HL-60/S4 (cell line): Measurements from ENCODE around the gene TRDN.

Experiments
- in situ Hi-C: fragments of 300-500 bp; cut with MboI; formaldehyde crosslinking; loops from 2 replicates; pipeline ENCODE4 v1.14.3; 2022; ENCODE audit warnings: low sequenced_read_pairs

Gene TRDN

DNA sequence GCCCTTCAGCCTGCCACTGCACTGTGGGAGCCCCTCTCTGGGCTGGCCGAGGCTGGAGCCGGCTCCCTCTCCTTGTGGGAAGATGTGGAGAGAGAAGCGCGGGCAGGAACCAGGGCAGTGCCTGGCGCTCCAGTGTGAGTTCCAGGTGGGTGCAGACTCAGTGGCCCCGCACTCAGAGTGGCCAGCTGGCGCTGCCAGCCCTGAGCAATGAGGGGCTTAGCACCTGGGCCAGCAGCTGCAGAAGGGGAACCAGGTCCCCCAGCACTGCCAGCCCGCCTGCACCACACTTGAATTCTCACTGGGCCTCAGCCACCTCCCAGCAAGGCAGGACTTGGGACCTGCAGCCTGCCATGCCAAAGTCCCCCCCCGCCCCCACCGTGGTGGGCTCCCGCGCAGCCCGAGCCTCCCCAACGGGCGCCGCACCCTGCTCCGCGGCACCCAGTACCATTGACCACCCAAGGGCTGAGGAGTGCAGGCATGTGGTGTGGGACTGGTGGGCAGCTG is 434.8 kb downstream of the TRDN start:
- in situ Hi-C loops: no loop called here

DNA sequence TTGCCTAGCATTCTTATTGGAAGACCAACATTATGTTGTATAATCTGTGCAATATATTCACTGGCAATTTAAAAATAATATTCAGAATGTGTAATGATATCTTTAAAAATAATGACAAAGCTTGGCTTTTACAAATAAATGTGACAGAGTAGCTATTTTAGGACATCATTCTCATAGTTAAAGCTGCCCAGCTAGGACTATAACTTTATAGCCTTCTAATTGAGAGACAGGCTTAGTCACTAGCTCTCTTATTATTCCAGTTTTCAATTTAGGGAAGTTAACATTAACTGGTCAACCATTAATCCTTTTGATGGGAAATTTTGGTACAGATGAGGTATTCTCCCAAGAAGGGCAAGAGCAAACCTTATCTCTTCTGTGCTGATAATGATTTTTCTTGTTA is 443.5 kb downstream of the TRDN start:
- in situ Hi-C loops: no loop called here

DNA sequence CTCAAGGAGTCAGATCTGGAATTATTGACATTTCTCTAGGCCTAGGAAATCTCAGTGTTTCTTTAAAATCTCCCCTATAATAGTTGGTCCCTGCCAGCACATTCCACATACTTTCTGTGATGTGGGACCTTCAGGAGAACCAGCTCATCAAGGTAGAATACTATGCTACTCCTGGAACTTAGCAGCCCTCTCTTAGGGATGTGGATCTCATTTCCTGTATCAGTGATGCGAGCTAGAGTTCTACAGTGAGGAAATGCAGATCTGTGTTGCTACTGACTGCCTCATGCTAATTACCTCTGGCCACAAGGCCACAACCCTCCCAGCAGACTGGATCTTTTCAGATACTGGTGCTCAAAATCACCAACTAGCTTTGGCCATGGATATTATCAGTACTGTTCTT is 446.9 kb downstream of the TRDN start:
- in situ Hi-C loops: no loop called here

DNA sequence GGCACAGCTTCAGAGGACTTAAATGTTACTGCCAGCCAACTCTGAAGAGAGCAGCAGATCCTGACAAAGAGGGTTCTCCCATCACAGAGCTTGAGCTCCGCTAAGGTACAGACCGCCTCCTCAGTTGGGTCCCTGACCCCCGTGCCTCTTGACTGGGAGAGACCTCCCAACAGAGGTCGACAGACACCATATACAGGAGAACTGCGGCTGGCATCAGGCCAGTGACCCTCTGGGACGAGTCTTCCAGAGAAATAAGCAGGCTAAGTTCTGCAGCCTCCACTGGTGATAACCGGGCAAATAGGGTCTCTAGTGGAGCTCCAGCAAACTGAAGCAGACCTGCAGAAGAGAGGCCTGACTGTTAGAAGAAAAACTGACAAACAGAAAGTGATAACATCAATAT is 453.8 kb downstream of the TRDN start:
- in situ Hi-C loops: no loop called here

DNA sequence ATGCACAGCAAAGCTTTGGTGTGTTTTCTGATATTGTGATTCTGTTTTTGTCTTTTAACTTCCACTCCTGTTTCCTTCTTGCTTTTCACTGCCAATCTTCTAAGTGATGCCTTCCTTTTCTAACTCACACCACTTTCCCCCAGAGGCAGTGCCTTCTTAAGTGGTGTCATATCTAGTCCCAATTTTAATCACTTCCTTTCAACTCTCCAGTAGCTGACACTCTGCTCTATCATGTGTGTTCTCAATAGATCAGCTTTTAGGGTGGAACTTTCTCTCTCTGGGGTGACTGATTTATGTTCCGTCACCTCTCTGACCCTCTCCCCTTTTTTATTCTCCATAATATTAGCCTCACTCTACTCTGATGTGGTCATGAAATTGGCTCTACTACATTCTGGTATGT is 460.0 kb downstream of the TRDN start:
- in situ Hi-C loops: no loop called here

DNA sequence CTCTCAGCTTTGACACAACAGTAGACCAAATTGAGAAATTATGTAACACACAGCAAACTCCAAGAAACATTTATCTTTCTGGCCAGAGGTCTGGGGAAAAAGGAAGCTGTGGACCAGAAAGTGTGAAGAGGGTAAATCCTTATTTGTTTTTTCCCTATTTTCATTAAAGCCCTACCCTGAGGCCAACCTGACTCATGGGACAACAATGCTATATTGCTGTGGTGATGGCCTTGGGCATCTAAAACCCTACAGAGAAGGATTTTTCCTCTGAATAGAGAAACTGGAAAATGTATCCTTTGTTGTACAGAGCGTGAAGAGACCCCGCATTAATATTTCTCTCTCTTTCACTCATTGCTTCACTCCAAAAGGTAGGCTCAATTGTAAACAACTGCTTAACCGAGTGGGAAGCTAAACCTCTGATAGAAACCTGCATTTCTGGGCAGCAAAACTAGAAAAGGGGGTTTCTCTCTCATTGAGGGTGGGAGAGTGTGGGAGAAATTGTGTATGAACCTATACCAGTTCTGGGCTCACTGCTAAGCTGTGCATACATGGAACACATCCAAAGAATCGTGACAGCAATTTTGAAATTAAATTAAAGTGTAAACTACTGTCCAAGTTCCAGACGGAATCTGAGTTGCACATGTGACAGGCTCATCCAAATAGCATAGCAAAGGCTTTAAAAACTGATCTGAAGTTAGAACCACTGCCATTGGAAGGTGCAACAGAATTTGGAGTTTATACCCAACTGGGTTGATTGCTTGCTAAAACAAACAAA is 465.2 kb downstream of the TRDN start:
- in situ Hi-C loops: no loop called here

DNA sequence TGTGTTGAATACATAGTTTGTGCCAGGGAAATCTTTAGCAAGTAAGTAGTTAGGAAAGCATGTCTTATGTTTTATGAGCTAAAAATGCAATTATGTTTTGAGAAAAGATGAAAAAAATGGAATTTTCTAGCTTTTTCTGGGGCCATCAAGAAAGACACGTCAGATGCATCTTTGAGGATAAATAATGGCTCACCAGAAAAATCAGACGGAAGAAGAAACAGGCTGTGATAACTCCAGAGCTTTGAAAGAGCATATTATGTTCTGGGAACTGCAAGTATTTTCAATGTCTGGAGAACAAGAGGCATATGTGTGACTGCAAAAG is 467.0 kb downstream of the TRDN start:
- in situ Hi-C loops: no loop called here

DNA sequence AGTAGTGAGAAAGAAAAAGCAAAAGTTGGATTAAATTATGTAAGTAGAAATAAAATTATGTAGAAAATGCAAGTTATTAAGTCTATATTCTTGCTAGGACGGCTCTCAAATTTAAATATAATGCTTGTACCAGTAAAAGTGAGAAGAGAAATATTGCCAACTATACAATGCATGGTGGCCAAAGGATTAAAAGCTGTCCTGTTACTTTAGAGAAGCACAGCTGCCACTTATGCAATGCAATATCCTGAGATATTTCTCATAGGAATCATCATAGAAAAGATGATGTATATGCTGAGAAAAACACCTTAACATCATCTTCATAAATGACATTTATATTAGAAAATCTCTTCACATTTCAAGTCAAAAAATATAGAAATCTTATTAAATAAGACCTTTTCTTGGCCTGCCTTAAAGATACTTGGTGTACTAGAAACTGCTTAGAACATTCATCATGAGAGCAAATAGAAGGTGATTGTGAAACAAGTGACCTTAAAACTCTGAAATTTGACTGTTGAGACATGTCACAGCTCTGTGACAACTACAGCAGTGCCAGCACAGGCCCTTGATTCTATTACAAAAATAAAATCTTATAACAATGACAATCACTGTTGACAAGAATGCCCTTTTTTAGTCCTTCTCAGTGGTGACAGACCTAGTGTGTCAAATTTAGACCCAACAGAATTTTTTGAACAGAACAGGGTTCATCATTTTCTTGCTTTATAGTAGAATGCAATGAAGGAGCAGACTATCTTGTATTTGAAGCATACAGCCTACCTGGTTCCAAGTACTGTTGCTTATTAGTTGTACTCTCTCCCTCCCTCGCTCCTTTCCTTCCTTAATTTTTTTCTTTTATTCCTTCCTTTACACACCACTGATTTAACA is 467.6 kb downstream of the TRDN start:
- in situ Hi-C loops: no loop called here

DNA sequence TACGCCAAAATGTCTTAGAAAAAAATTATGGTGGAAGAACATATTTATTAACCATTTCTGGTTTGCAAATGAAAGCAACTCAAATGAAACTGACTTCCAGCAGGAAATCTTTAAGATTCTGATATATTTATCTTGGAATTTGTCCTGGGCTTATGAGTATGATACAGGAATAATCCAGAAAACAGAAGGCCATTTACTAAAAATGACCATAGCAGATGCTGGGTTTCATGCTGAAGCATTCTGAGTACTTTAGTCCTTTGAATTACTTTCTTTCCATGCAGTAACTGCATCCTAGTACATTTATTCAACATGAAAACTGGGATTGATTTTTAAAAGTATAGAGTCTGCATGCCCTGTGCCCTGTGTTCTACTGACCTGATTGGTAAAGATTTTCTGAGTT is 468.3 kb downstream of the TRDN start:
- in situ Hi-C loops: no loop called here
